Measurements from ENCODE around the gene ZNF451.

The ZNF451 gene

GRCh38 chr6:57162028-57162427 is 72.0 kb downstream of the ZNF451 start:
- DNase-seq: no peak

- no peak for DNase-seq
Observed at GRCh38 chr6:57162516-57162915, 72.5 kb downstream of the ZNF451 start.

GRCh38 chr6:57163956-57164355 is 74.0 kb downstream of the ZNF451 start:
- DNase-seq: no peak

- DNase-seq: no peak
Observed at GRCh38 chr6:57165080-57165479, 75.1 kb downstream of the ZNF451 start.

- DNase-seq: peak; percentile 89
Observed at GRCh38 chr6:57172136-57173055, 82.4 kb downstream of the ZNF451 start, which contains the start of gene BAG2. TSS of gene BAG2 (plus strand) at chr6:57172326. CDS start at chr6:57172698, 372 bp downstream.

- DNase-seq: peak; percentile 28
Observed at GRCh38 chr6:57173056-57173885, 83.3 kb downstream of the ZNF451 start.

GRCh38 chr6:57173886-57174510 is 84.0 kb downstream of the ZNF451 start:
- no peak for DNase-seq

GRCh38 chr6:57174511-57174907 is 84.5 kb downstream of the ZNF451 start:
- no peak for DNase-seq

GRCh38 chr6:57177545-57178265 is 87.7 kb downstream of the ZNF451 start:
- no peak for DNase-seq

- DNase-seq: no peak
Observed at GRCh38 chr6:57180596-57180995, 90.6 kb downstream of the ZNF451 start.

GRCh38 chr6:57182017-57182432 is 92.0 kb downstream of the ZNF451 start:
- DNase-seq: no peak

GRCh38 chr6:57183336-57183735 is 93.3 kb downstream of the ZNF451 start:
- DNase-seq: no peak

- DNase-seq: no peak
Observed at GRCh38 chr6:57190140-57190539, 100.2 kb downstream of the ZNF451 start.

- DNase-seq: no peak
Observed at GRCh38 chr6:57193177-57193576, 103.2 kb downstream of the ZNF451 start.

- no peak for DNase-seq
Observed at GRCh38 chr6:57195457-57195856, 105.5 kb downstream of the ZNF451 start.

- no peak for DNase-seq
Observed at GRCh38 chr6:57198926-57199636, 109.1 kb downstream of the ZNF451 start.

- no peak for DNase-seq
Observed at GRCh38 chr6:57201718-57202117, 111.7 kb downstream of the ZNF451 start.

GRCh38 chr6:57205550-57206328 is 115.8 kb downstream of the ZNF451 start:
- DNase-seq: no peak

GRCh38 chr6:57207141-57207540 is 117.2 kb downstream of the ZNF451 start:
- no peak for DNase-seq

- DNase-seq: no peak
Observed at GRCh38 chr6:57207872-57208271, 117.9 kb downstream of the ZNF451 start.

- no peak for DNase-seq
Observed at GRCh38 chr6:57209030-57209429, 119.0 kb downstream of the ZNF451 start.
